ENCODE data around the gene SMIM29.

DNA sequence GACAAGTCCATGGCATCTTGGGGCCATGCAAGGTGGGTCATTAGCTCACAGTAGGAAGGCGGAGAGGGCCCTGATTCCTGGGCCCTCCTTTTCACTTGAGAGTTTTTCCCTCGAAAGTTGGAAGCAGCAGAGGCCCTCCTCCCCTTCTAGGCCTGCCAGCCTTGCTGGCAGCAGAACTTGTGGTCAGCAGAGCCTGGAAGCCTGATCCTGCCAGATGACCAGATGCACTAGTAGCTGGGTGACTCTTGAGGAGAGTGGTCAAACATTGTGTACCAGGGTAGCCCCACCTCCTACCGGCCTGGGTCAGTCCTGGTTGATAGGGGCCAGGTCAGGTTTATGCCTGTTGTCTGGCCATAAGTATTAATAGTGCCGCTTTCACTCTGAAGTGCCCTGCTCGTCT, 15.9 kb downstream of the SMIM29 start:
- TF ChIP-seq CTCF (IDR thresholded peaks at IDR 0.05; ENCODE audit: poor library complexity) (no peak), EZH2 (IDR thresholded peaks at IDR 0.05; ENCODE audit: borderline replicate concordance) (no peak), EZH2phosphoT487 (IDR thresholded peaks at IDR 0.05; ENCODE audit: low read depth, severe bottlenecking, unreplicated experiment) (no peak)
